OCI-LY7 (cell line): ENCODE data around the gene ERGIC3. TPM values are rescaled to one million over a fixed set of nuclear protein-coding genes. Genes with fewer than 3 reads are reported as not detected.

Experiments
- BruUV-seq: library from RNA; stranded (reverse); fragments of 400-500 nt; replicated peaks from 2 replicates; lab custom pipeline; 2021; lab: Mats Ljungman, UMichigan
- CTCF ChIA-PET: fragments of 300-600 bp; sonication (Branson Sonifier 250); formaldehyde crosslinking; loops from one replicate; lab custom pipeline; 2022; ENCODE audit warnings: antibody characterized with exemption; ENCODE audit not compliant: unreplicated experiment; lab: Charles Lee
- POLR2A ChIA-PET: fragments of 300-600 bp; sonication (Branson Sonifier 250); formaldehyde crosslinking; loops from one replicate; lab custom pipeline; 2022; ENCODE audit warnings: antibody characterized with exemption; lab: Charles Lee
- DNase-seq: peaks from one replicate; pipeline ENCODE4 v3.0.0-alpha.2; 2015; ENCODE audit warnings: low spot score
- H2AFZ ChIP-seq: fragments of 200-600 bp; sonication (generic), shearing (Covaris generic); 2 replicates; pipeline ENCODE4 v1.6.1; 2014; ENCODE audit warnings: mild to moderate bottlenecking, antibody characterized with exemption, low read length, moderate library complexity
- H3K27ac ChIP-seq: fragments of 200-600 bp; sonication (generic); 2 replicates; pipeline ENCODE4 v1.5.1; 2014; ENCODE audit warnings: mixed run types, low read depth, mild to moderate bottlenecking, moderate library complexity, low read length, inconsistent platforms; ENCODE audit not compliant: poor library complexity, severe bottlenecking
- H3K36me3 ChIP-seq: fragments of 200-600 bp; sonication (generic); 2 replicates; pipeline ENCODE4 v1.6.1; 2014; ENCODE audit warnings: mild to moderate bottlenecking, antibody characterized with exemption, low read length, moderate library complexity, mixed read lengths; ENCODE audit not compliant: insufficient read depth
- H3K4me1 ChIP-seq: fragments of 200-600 bp; sonication (generic); 2 replicates; pipeline ENCODE4 v1.5.1; 2014; ENCODE audit warnings: mild to moderate bottlenecking, low read length; ENCODE audit not compliant: insufficient read depth, poor library complexity, severe bottlenecking
- H3K4me2 ChIP-seq: fragments of 200-600 bp; sonication (generic); 2 replicates; pipeline ENCODE4 v1.6.1; 2014; ENCODE audit warnings: mild to moderate bottlenecking, low read length
- H3K4me3 ChIP-seq: fragments of 200-600 bp; sonication (generic); 2 replicates; pipeline ENCODE4 v1.5.1; 2014; ENCODE audit warnings: mild to moderate bottlenecking, low read depth, low read length; ENCODE audit not compliant: poor library complexity, severe bottlenecking
- H3K79me2 ChIP-seq: fragments of 200-600 bp; sonication (generic); 2 replicates; pipeline ENCODE4 v1.6.1; 2016; ENCODE audit warnings: low read depth, mild to moderate bottlenecking, low read length, moderate library complexity, mixed read lengths; ENCODE audit not compliant: insufficient read depth
- H3K9me2 ChIP-seq: fragments of 200-600 bp; sonication (generic); 2 replicates; pipeline ENCODE4 v1.6.1; 2016; ENCODE audit warnings: mild to moderate bottlenecking, low read length, mixed read lengths; ENCODE audit not compliant: insufficient read depth
- H3K9me3 ChIP-seq: fragments of 200-600 bp; sonication (generic); 2 replicates; pipeline ENCODE4 v1.6.1; 2014; ENCODE audit warnings: mild to moderate bottlenecking, mixed run types, low read length, mixed read lengths
- H4K20me1 ChIP-seq: fragments of 200-600 bp; sonication (generic); 2 replicates; pipeline ENCODE4 v1.6.1; 2014; ENCODE audit warnings: mild to moderate bottlenecking, antibody characterized with exemption, low read length, moderate library complexity, mixed read lengths; ENCODE audit not compliant: insufficient read depth
- CTCF ChIP-seq: fragments of 200-600 bp; sonication (generic); conservative IDR thresholded peaks from 2 replicates; pipeline ENCODE4 v1.5.1; 2014; ENCODE audit warnings: mild to moderate bottlenecking, antibody characterized with exemption, low read length, moderate library complexity, mixed read lengths
- EZH2phosphoT487 ChIP-seq: fragments of 200-600 bp; sonication (generic); IDR thresholded peaks from 2 replicates; pipeline ENCODE4 v1.6.1; 2018; ENCODE audit warnings: low read depth, borderline replicate concordance, mild to moderate bottlenecking, mixed run types, antibody characterized with exemption, low read length, moderate library complexity, mixed read lengths
- intact Hi-C: fragments of 100-400 bp; cut with micrococcal nuclease; formaldehyde crosslinking; loops from one replicate; pipeline ENCODE4 v1.10.0; 2022; ENCODE audit not compliant: unreplicated experiment
- total RNA-seq, 2 experiments: library from RNA; depleted of rRNA in 1 of 2; stranded (reverse); fragments of >200 nt in 1 of 2; shearing (Covaris generic) in 1 of 2; gene quantifications; 2 replicates each; pipeline ENCODE4 v1.2.3, GENCODE V29; 2014 to 2022

Gene ERGIC3
- total RNA-seq, 2 experiments from 2014 or later: 170 to 171 TPM

- POLR2A ChIA-PET: interaction anchor here (0.5 kb wide), 1 partner anchor 41 kb away, joined by 4 read pairs; no protein-coding TSS in a partner anchor
- no peaks in the 10 kb centered on the region for H4K20me1 ChIP-seq
- intact Hi-C loops: no loop called here
- H3K4me3 ChIP-seq: no peak overlapping the region
- peaks cover 13% of the 10 kb centered on the region for H3K4me1 ChIP-seq
- no peak for DNase-seq
- no peaks in the 10 kb centered on the region for H3K9me2 ChIP-seq
- H3K27ac ChIP-seq: no peak overlapping the region
- peaks cover 46% of the 10 kb centered on the region for H3K36me3 ChIP-seq
- no peak for TF ChIP-seq EZH2phosphoT487
- no peak for TF ChIP-seq CTCF
- H3K4me2 ChIP-seq: no peak overlapping the region
- CTCF ChIA-PET: no interaction called here
- no TSS peak for BruUV-seq
- H3K9me3 ChIP-seq: no peaks in the 10 kb centered on the region
- H2AFZ ChIP-seq: no peak overlapping the region
- no peaks in the 10 kb centered on the region for H3K79me2 ChIP-seq
Observed at GRCh38 chr20:35558451-35558850, 16.6 kb downstream of the ERGIC3 start.

- peaks cover 40% of the 10 kb centered on the region for H3K36me3 ChIP-seq
- no peaks in the 10 kb centered on the region for H3K9me3 ChIP-seq
- peaks cover 13% of the 10 kb centered on the region for H3K4me1 ChIP-seq
- H3K4me2 ChIP-seq: no peak overlapping the region
- intact Hi-C loops: no loop called here
- H3K9me2 ChIP-seq: no peaks in the 10 kb centered on the region
- CTCF ChIA-PET: no interaction called here
- H3K4me3 ChIP-seq: no peak overlapping the region
- H2AFZ ChIP-seq: no peak overlapping the region
- H3K79me2 ChIP-seq: no peaks in the 10 kb centered on the region
- POLR2A ChIA-PET: no interaction called here
- H3K27ac ChIP-seq: no peak overlapping the region
- TF ChIP-seq CTCF (no peak), EZH2phosphoT487 (no peak)
- DNase-seq: no peak
- no peaks in the 10 kb centered on the region for H4K20me1 ChIP-seq
- BruUV-seq: no TSS peak
Observed at GRCh38 chr20:35559042-35559693, 17.3 kb downstream of the ERGIC3 start.

- ChIA-PET CTCF (interaction anchor here (0.6 kb wide), 1 partner anchor 501 kb away, joined by 3 read pairs; no protein-coding TSS in a partner anchor), POLR2A (no interaction called here)
- intact Hi-C loops: loop anchor here (10.0 kb wide), 1 partner anchor 105 kb away; the partner anchor contains the start of genes CPNE1 and RBM12
- H3K79me2 ChIP-seq: no peaks in the 10 kb centered on the region
- no peak overlapping the region for H3K4me2 ChIP-seq
- H3K9me2 ChIP-seq: no peaks in the 10 kb centered on the region
- DNase-seq: no peak
- no TSS peak for BruUV-seq
- TF ChIP-seq CTCF: no peak
- no peak for TF ChIP-seq EZH2phosphoT487
- no peak overlapping the region for H3K4me3 ChIP-seq
- peaks cover 13% of the 10 kb centered on the region for H3K4me1 ChIP-seq
- H2AFZ ChIP-seq: no peak overlapping the region
- peaks cover 31% of the 10 kb centered on the region; the same call in 1 of the 2 replicates for H3K36me3 ChIP-seq
- H4K20me1 ChIP-seq: no peaks in the 10 kb centered on the region
- no peak overlapping the region for H3K27ac ChIP-seq
- H3K9me3 ChIP-seq: no peaks in the 10 kb centered on the region
Observed at GRCh38 chr20:35560105-35560511, 18.2 kb downstream of the ERGIC3 start.
